ENCODE results near the gene BRSK2.
"Not testable (repeated sequence)": the region's sequence is repeated elsewhere in the genome, so short reads cannot be mapped to it uniquely, and the experiment has no call there.

Gene BRSK2

DNA sequence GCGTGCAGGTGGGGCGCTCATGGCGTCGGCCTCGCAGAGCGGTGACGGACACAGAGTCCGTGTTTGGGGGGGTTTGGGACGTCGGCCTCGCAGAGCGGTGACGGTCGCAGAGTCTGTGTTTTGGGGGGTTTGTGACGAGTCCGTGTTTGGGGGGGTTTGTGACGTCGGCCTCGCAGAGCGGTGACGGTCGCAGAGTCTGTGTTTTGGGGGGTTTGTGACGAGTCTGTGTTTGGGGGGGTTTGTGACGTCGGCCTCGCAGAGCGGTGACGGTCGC is 20.1 kb downstream of the BRSK2 start:
- not testable (repeated sequence) for DNase-seq (ENCODE audit: low read depth)

DNA sequence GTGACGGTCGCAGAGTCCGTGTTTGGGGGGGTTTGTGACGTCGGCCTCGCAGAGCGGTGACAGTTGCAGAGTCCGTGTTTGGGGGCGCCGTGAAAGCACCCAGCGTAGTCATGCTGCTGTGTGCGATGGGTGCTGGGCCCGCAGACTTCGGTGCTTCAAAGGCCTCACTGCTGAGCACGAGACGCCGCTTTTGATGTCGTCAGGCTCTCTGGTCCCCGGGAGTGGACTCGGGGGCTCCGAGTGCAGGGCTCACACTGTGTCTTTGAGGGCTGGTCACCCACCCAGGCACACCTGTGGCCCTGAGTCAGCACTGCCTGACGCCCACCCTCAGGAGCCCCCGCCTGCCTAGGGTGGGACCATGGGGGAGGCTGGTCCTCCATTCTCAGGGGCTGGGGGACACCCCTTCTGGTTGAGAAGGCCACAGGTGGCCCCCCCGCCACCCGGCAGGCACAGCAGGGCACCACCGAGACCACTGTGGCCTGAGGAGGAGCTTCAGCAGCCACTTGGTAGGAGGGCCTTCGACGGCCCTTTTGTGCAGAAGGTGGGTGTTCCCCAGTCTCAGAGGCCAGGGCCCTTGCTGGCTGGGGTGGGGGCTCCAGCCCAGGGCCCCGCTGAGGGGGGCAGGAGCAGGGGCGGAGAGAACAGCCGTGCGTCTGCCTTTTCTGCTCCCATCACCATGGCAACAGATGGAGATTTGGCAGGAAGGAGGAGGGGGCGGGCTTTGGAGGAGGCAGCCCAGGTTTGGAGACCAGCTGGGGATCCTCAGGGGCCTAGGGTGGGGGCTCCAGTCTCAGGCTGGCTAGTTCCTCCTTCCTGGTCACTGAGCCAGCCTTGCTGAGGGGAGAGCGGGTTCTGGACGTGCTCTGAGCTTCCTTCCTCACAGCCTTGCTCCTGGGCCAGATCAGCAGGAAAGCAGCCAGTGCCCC is 20.9 kb downstream of the BRSK2 start:
- no peak for DNase-seq (ENCODE audit: low read depth)

DNA sequence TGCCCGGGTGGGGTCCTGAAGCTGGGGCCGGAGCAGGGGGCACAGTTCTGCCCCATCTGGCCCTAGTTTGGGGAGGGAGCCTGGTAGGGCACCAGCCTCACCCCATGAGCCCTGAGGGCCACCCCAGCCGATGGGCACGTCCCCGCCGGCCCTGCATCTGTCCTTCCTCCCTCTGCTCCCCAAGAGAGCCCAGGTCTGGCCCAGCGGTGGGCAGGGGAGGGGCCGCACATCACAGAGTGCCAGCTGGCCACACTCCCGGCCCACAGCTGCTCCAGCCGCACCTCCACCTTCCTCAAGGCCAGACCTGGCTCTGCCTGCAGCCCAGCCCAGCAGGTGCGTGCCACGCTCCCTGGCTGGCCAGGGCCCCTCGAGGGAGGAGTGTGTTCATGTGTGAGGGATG is 21.6 kb downstream of the BRSK2 start:
- no peak for DNase-seq (ENCODE audit: low read depth)

DNA sequence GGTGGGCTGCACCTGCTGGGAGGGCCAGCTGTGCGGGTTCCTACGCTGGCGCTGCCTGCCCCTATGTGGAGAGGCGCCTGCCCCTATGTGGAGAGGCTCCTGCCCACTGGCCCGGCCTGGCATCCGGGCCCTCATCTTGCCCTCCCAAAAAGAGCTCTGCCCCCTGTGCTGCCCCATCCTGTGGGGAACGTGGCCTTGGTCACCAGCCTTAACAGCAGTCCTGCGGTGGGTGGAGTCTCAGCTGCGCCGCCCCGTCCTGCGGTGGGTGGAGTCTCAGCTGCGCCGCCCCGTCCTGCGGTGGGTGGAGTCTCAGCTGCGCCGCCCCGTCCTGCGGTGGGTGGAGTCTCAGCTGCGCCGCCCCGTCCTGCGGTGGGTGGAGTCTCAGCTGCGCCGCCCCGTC is 22.0 kb downstream of the BRSK2 start:
- not testable (repeated sequence) for DNase-seq (ENCODE audit: low read depth)

DNA sequence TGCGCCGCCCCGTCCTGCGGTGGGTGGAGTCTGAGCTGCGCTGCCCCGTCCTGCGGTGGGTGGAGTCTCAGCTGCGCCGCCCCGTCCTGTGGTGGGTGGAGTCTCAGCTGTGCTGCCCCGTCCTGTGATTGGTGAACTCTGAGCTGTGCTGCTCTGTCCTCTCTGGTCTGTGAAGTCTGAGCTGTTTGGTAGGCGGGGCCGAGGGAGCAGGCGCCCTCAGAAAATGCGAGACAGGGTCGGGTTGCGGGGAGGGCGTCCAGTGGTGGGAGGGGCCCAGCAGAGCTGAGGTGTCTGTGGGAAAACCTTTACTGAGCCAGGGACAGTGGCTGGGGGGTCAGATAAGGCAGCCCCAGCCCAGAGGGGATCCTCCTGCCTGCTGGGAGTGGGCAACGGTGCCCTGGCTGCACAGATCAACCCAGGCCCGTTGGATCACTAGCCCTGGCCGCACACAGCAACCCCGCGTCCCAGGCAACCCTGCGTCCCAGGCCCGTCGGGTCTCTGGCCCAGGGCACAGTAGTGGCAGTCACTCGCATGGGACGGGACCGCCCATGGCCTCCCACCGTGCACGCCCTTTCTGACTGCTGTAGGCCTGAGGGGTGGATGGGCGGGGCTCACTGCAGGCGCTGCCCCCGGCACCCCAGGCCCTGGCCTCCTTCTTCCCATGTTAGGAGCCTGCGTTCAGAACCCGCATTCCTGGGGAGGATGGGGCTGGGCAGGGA is 22.8 kb downstream of the BRSK2 start:
- no peak for DNase-seq (ENCODE audit: low read depth)

DNA sequence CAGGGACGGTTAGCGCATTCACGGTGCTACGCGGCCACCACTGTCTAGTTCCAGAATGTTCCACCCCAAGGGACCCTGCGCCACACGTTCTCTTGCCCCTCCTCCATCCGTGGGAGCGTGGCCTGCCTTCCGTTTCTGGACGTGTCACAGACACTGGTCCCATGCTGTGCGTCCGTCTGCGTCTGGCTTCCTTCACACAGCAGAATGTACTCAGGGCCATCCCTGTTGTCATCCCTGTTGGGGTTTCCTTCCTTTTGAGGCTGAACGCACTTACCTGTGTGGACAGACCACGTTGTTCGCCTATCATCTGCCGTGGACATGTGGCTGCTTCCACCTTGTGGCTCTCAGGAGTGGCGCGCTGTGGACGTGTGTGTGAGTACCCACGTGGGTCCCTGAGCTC is 24.9 kb downstream of the BRSK2 start:
- DNase-seq (ENCODE audit: low read depth) = no peak

DNA sequence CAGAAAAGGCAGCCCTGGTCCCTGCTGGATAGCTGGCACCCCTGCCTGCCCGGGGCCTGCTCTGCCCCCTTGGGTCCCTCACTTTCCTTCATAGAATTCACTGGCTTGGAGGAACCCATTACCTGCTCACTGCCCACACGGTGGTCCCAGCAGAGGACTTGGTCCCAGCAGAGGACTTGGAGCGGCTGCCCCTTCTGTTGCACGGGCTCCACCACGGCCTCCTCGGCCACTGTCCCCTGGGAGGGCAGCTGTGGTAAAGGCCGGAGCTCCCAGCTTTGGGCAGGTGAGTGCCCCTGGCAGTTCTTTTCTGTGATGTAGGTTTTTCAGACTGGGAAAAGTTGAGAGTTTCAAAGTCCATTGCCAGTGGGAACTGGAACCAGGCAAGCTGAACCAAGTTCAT is 25.9 kb downstream of the BRSK2 start:
- no peak for DNase-seq (ENCODE audit: low read depth)

DNA sequence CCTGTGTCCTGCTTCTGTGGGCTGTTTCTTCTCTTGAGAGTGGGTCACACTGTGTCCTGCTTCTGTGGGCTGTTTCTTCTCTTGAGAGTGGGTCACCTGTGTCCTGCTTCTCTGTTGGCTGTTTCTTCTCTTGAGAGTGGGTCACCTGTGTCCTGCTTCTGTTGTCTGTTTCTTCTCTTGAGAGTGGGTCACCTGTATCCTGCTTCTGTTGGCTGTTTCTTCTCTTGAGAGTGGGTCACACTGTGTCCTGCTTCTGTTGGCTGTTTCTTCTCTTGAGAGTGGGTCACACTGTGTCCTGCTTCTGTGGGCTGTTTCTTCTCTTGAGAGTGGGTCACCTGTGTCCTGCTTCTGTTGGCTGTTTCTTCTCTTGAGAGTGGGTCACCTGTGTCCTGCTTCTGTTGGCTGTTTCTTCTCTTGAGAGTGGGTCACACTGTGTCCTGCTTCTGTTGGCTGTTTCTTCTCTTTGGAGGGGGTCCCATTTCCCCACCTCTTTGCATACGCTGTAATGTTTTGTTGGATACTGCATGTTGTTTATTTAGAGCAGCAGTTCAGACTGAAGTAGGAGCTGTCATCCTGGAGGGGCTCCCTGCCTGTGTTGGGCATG is 28.6 kb downstream of the BRSK2 start:
- DNase-seq (ENCODE audit: low read depth) = not testable (repeated sequence)

DNA sequence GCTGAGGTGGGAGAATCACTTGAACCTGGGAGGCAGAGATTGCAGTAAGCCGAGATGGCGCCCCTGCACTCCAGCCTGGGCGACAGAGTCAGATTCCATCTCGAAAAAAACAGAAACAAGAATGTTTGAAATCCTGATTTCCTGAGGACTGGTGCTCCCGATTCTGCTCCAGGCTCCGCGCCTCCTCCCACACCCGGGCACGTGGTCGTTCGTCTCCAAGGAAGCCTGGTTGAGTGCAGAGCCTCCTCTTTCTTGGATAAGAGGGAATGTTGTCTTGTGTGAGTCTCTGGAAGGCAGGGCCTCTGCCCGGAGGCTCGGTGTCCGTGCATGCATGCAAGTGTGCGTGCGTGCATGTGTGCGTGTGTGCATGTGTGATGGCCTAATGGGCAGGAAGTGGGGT is 30.1 kb downstream of the BRSK2 start:
- no peak for DNase-seq (ENCODE audit: low read depth)

DNA sequence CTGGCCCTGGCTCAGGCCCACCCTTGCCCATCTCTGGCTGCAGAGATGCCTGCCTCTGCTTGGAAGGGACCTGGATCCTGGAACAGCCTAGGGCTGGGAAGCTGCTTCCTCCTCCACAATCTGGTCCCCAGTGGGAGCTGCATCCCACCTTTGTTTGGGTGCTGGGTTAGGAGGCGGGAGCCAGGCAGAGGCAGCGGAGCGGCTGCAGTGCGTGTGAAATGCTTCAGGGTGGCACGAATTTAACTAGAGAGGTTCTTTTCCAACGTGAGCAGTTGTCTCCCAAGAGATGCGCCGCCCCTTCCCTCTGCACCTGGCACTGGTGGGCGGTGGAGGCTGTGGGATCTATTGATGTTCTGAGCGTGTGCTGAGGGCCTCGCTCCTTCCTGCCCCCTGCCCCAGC is 31.6 kb downstream of the BRSK2 start:
- DNase-seq (ENCODE audit: low read depth) = no peak

DNA sequence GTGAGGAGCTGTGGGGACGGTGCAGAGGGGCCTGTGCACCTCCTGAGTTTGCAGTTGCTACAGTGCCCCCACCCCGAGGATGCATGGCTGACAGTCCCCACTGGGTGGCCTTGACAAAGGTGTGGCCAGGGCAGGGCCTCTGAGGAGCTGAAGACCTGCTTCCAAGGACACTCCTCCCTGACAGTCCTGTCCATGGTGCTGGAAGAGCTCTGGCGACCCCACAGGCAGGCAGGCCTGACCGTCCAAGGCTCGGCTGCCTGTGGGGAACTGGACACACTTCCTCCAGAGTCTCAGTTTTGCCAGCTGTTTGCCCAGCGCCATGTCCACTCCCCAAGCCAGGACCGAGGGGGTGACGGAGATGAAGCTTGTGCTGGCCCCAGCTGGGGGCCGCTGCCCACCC is 32.7 kb downstream of the BRSK2 start:
- DNase-seq (ENCODE audit: low read depth) = no peak

DNA sequence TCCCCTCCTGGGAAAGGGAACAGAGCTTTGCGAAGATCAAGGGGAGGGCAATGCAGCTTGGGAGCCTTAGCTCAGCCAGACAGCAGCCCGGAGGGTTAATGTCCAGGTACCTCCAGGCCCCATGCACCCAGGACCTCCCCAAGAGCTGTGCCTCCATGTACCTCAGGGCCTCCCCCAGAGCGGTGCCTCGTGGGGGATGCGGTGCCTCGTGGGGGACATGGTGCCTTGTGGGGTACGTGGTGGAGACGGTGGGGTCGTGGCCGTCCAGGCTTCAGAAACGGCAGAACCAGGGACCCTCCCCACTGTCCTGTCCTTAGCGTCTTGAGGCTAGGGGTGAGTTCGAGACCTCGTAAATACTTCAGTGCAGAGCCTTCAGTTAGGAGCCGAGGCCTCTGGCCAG is 33.2 kb downstream of the BRSK2 start:
- no peak for DNase-seq (ENCODE audit: low read depth)

DNA sequence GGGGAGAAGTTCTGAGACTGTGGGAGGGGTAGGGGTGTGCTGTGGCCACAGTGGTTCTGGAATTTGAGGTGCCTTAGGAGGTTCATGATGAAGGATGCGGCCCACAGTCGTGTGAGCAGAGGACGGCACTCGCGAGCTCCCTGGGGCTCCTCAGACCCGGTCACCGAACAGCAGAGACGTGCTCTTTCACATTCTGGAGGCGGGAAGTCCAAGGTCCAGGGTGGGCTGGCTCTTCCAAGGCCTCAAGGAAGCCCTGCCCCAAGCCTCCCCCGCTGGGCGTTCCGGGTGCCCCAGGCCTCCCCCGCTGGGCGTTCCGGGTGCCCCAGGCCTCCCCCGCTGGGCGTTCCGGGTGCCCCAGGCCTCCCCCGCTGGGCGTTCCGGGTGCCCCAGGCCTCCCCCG is 33.7 kb downstream of the BRSK2 start:
- DNase-seq (ENCODE audit: low read depth) = not testable (repeated sequence)

DNA sequence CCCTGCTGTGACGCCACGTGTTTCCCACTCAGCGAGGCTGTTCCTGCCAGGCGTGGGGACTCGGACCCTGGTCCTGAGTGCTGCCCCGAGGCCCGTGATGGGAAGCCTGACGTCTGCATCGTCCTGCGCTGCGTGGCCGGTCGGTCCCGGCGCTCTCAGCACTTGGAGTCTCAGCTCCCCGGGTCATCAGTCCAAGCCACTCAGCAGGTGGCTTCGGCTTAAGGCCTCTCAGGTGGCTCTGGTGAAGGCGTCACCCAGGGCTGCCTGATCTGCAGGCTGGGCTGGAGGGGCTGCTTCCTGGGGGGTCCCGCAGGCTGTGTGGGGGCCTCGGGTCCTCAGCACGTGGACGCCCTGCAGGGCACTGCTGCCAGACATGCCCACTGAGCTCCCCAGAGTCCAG is 35.3 kb downstream of the BRSK2 start:
- no peak for DNase-seq (ENCODE audit: low read depth)

DNA sequence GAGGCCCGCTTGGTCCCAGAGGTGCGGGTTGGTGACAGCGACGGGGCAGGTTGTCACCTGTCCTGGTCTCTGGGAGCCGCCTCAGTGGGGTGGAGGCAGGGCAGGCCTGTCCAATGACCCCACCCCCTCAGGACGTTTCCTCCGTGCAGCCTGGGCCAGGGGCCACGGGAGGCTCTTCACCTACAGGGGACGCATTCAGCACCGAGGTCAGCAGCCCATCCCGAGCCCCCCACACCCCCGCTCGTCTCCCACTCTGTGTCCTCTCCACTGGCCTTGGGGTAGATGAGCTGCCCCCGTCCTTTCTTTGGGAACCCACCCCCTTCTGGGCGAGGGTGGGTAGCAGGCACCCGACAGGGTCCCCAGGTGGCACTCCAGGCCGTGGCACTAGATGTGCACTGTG is 35.7 kb downstream of the BRSK2 start:
- no peak for DNase-seq (ENCODE audit: low read depth)

DNA sequence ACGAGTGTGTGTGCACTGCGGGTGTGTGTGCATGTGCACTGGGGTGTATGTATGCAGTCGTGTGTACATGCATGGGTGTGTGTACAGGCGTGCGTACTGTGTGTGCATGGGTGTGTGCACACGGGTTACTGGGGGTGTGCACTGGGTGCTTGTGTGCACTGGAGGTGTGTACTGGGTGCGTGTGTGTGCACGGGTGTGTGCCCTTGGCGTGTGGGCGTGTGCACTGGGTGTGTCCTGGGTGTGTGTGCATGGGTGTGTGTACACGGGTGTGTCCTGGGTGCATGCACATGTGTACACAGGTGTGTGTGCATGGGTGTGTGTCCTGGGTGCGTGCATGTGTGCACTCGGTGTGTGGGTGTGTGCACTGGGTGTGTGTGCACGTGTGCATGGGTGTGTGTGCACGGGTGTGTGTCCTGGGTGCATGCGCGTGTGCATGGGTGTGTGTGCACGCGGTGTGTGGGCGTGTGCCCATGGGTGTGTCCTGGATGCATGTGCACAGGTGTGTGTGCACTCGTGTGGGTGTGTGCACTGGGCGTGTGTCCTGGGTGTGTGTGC is 39.1 kb downstream of the BRSK2 start:
- DNase-seq (ENCODE audit: low read depth) = no peak

DNA sequence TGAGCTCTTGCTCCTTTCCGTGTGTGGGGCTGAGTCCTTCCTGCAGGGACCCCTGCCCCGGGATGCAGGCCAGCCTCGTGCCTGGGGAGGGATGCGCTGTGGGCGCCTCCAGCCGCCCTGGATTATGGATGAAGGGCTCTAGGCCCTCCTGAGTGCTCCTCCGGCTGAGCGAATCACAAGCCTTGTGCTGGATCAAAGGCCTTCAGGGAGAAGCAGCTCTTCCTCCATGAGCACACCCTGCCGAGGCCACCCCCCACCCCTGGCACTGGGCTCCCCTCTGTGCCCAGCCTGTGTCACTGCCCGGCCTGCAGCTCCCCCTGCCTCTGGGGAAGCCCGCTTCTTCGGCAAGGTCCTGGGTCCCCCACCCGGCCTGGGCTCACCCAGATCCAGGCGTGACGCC is 43.8 kb downstream of the BRSK2 start:
- DNase-seq (ENCODE audit: low read depth) = no peak

DNA sequence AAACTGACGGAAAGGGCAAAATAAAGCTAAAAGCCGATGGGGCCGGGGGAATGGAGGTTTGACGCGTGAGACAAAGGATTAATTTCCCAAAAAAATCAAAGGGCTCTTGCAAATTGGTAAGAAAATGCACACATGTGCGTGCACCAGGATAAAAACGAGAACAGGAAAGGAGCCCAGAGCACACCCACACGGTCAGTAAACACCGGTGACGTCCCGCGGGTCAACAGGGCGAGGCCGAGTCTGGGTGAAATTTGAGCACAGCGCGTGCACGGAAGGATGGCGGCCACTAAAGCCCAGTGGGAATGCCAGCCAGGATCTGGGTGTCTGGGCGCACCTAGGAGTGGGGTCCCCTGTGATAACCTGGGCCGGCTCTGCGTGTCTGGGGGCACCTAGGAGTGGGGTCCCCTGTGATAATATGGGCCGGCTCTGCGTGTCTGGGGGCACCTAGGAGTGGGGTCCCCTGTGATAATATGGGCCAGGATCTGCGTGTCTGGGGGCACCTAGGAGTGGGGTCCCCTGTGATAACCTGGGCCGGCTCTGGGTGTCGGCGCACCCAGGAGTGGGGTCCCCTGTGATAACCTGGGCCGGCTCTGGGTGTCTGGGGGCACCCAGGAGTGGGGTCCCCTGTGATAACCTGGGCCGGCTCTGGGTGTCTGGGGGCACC is 44.4 kb downstream of the BRSK2 start:
- no peak for DNase-seq (ENCODE audit: low read depth)

DNA sequence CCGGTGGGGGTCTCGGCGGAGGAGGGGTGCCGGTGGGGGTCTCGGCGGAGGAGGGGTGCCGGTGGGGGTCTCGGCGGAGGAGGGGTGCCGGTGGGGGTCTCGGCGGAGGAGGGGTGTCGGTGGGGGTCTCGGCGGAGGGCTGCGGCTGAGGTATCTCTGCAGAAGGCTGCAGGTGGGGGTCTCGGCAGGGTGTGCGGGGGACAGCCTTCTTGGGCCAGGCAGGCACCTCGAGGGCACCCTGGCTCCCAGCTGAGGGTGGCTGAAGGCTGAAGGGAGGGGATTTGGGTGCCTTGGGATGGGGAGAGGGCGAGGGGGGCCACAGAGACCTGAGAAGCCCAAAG is 45.7 kb downstream of the BRSK2 start:
- not testable (repeated sequence) for DNase-seq (ENCODE audit: low read depth)

DNA sequence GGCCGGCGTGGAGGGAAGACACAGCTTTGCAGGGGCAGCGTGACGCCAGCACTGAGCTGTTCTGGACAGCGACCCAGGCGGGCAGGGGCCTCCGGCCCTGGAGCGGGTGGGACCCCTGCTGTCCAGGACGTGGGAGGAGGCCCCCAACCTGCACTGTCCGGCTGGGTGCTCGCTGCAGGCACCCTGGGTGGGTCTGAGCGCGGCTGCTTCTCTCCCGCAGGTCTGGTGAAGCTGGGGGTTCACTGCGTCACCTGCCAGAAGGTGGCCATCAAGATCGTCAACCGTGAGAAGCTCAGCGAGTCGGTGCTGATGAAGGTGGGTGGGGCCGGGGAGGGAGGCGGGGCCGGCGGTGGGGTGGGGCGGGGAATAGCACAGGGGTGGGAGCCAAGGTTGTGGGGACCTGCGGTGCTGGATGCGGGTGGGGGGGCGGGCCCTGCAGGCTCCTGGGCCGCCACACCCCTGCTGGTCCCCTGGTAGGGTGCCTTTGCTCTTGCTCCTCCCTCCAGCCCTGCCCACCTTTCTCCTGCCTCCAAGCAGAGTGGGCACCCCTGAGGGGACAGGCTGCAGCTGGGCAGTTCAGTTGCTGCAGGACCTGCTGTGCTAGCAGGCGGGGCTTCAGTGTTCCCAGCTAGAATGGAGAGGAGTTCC is 46.2 kb downstream of the BRSK2 start:
- DNase-seq (ENCODE audit: low read depth) = no peak

DNA sequence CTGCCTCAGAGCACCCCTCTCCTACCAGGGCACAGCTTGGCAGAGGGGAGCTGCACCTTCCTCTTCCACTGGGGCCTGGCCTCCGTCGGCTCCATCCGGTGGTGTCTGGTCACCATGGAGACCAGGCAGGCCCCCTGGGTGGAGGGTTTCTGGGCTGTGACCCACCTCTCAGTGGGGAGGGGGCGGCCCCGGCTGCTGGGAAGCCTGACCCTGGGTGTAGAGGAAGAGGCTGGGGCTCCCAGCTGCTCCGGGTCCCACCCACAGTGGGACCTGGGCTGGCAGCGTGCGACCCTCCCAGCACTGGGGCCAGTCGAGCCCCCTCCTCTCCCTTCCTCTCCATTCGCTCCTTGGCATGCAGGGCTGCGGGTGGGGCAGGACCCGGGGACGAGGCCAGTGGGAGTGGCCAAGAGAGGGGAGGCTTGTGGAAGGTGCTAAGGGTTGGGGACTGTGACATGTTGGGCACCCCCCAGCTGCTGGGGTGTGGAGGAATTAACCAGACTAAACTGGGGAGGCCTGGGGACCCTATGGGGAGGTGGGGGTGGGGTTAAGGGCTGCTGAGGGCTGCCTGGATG is 46.8 kb downstream of the BRSK2 start:
- DNase-seq (ENCODE audit: low read depth) = no peak

DNA sequence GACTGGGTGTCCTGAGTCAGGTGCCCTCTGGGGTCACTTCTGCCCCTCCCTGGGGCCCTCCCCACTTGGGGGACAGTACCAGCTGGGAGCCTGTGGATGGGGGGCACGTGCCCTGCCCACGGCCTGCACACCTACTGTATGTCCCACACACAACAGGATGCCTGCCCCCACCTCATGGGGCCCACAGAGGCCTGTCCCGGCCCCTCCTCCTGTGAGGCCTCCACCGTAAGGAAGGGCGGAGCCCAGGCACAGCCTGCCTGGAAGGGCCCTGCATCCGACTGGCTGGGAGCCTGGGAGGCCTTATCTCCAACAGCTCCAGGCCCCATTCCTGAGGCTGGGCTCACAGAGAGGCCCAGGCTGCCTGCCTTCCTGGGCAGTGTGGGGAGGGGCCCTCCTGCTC is 47.8 kb downstream of the BRSK2 start:
- no peak for DNase-seq (ENCODE audit: low read depth)

All from GM04504 (cell line).